Transverse colon (tissue), 4 donors: ENCODE results near the gene SHC3. TPM values are rescaled to one million over a fixed set of nuclear protein-coding genes. Genes with fewer than 3 reads are reported as not detected.

Source experiments
- DNase-seq: peaks from one replicate; pipeline ENCODE4 v3.0.0-alpha.2; 2019
- H3K27ac ChIP-seq, 4 donors: fragments of 200-600 bp; sonication (generic); 2 replicates each; pipeline ENCODE4 v1.5.1; 2016 to 2018; ENCODE audit warnings: inconsistent platforms in 4 of 4
- H3K27me3 ChIP-seq: fragments of 200-600 bp; sonication (generic); 2 replicates; pipeline ENCODE4 v1.5.1; 2017; ENCODE audit warnings: inconsistent platforms
- H3K36me3 ChIP-seq, 4 donors: fragments of 200-600 bp; sonication (generic); 2 replicates each; pipeline ENCODE4 v1.5.1; 2017 to 2019; ENCODE audit warnings: inconsistent platforms in 4 of 4
- H3K4me1 ChIP-seq, 4 donors: fragments of 200-600 bp; sonication (generic); 2 replicates each; pipeline ENCODE4 v1.5.1; 2017 to 2020; ENCODE audit warnings: inconsistent platforms in 4 of 4
- H3K4me3 ChIP-seq, 4 donors: fragments of 200-600 bp; sonication (generic); 1 replicate in 1 of 4; 2 replicates in 3 of 4; pipeline versions ENCODE4 v1.5.1 to v1.6.1; 2017 to 2019; ENCODE audit warnings: inconsistent platforms in 4 of 4
- H3K9me3 ChIP-seq, 2 donors: fragments of 200-600 bp; sonication (generic); 2 replicates each; pipeline ENCODE4 v1.5.1; 2017 to 2019; ENCODE audit warnings: inconsistent platforms in 2 of 2
- EP300 ChIP-seq: sonication (generic); formaldehyde crosslinking; IDR thresholded peaks from one replicate; pipeline ENCODE4 v1.6.1; 2017; ENCODE audit warnings: antibody characterized with exemption, low read depth
- POLR2A ChIP-seq: fragments of 450-650 bp; IDR thresholded peaks from one replicate; pipeline ENCODE4 v1.6.1; 2016; ENCODE audit warnings: antibody characterized with exemption, mild to moderate bottlenecking, moderate library complexity
- POLR2AphosphoS5 ChIP-seq, 3 donors: sonication (generic); formaldehyde crosslinking; IDR thresholded peaks; one replicate each; pipeline ENCODE4 v1.6.1; 2016; ENCODE audit warnings: antibody characterized with exemption in 3 of 3
- WGBS, 2 donors: methylation state at CpG; one replicate each; pipeline ENCODE4 v1.1.5; 2018; ENCODE audit warnings: low coverage in 1 of 2; 5-methylcytosine and 5-hydroxymethylcytosine counted together
- in situ Hi-C, 4 donors: fragments of 200-750 bp; cut with MboI; loops; one replicate each; pipeline versions ENCODE4 v1.15.0 to v1.15.1; 2017; ENCODE audit warnings: low sequenced_read_pairs in 3 of 4, low pct_ligation_motif_present in 1 of 4, low pct_unique_long_range_greater_than_20kb in 1 of 4
- intact Hi-C: fragments of 100-400 bp; cut with DNase I; formaldehyde crosslinking; loops from one replicate; pipeline ENCODE4 v1.15.1; 2023; ENCODE audit warnings: low total_unique reads
- total RNA-seq, 4 donors: library from RNA; depleted of rRNA; stranded (reverse); fragments of >200 nt; gene quantifications; one replicate each; pipeline ENCODE4 v1.1.0, GENCODE V29; 2016
- TF ChIP-seq, protein P1 (sequence below), 5 experiments: fragments of 200-600 bp in 3 of 5; fragments of 450-650 bp in 2 of 5; sonication (generic) in 3 of 5; IDR thresholded peaks; 1 replicate in 2 of 5; 2 replicates in 3 of 5; pipeline ENCODE4 v1.5.1; 2016 to 2017; ENCODE audit warnings: antibody characterized with exemption in 5 of 5, inconsistent platforms in 3 of 5, mild to moderate bottlenecking in 2 of 5, moderate library complexity in 1 of 5

SHC3 gene
- total RNA-seq, 4 donors from 2014 or later: 1.1 to 4.8 (median 2.7) TPM

DNA sequence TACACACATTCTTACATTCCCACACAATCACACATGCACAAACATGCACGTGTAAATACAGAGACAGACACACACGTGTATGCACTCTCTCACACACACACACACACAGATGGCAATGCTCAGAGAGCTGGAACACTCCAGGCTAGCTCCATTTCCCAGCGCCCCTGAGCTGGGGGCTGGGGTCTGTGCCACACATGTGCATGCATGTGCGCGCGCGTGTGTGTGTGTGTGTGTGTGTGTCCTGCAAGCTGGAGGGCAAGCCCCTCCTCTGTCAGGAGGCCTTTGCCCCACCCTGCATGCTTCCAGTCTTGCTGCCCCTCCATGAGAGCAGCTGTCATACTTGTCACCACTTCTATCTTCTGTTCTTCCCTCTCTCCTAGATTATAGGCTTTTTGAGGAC lies 204.0 kb downstream of the SHC3 start:
- H3K27ac ChIP-seq: no peak overlapping the region
- intact Hi-C loops: no loop called here
- H3K9me3 ChIP-seq: no peaks in the 10 kb centered on the region
- H3K4me1 ChIP-seq: no peaks in the 10 kb centered on the region
- H3K27me3 ChIP-seq: no peaks in the 10 kb centered on the region
- in situ Hi-C loops: loop anchor here in 1 of 4 donors (25.0 kb wide), 1 partner anchor 1287 kb away; no protein-coding TSS in a partner anchor
- 87% methylated on average over 7 of the region's 7 CpGs; no CpG with 5 or more reads in 1 of the 2 donors for WGBS, 2 donors
- no peak for TF ChIP-seq EP300
- TF ChIP-seq, protein P1, sequence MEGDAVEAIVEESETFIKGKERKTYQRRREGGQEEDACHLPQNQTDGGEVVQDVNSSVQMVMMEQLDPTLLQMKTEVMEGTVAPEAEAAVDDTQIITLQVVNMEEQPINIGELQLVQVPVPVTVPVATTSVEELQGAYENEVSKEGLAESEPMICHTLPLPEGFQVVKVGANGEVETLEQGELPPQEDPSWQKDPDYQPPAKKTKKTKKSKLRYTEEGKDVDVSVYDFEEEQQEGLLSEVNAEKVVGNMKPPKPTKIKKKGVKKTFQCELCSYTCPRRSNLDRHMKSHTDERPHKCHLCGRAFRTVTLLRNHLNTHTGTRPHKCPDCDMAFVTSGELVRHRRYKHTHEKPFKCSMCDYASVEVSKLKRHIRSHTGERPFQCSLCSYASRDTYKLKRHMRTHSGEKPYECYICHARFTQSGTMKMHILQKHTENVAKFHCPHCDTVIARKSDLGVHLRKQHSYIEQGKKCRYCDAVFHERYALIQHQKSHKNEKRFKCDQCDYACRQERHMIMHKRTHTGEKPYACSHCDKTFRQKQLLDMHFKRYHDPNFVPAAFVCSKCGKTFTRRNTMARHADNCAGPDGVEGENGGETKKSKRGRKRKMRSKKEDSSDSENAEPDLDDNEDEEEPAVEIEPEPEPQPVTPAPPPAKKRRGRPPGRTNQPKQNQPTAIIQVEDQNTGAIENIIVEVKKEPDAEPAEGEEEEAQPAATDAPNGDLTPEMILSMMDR (IDR thresholded peaks at IDR 0.05): no peak
- no peak for TF ChIP-seq POLR2A
- TF ChIP-seq POLR2AphosphoS5 (IDR thresholded peaks at IDR 0.05): no peak
- no peak overlapping the region for H3K4me3 ChIP-seq
- H3K36me3 ChIP-seq: no peaks in the 10 kb centered on the region
- no peak for DNase-seq

DNA sequence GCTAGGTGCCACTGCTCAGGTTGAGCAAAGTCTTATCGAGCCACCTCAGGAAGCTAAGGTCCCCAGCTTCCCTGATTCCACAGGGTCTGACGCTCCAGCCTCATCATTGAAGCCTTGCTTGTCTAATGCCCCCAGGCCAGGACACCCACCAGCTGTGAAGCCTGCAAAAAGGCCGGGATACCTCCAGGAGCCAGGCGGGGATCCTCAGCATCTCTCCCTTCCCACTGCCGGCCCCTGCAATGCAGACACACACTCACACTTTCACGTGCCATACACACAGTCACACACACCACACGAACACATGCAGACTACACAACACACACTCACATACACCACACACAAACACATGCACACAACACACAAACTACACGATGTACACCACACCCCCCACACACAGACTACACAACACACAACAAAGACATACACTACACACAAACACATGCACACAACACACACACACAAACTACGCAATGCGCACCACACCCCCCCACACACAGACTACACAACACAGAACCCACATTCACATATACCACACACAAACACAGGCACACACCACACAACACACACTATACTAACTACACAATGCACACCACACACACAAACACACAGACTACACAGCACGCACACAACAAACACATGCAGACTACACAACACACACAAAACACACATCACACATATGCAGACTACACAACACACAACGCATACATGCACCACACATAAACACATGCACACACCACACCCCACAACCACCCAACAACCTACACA lies 205.2 kb downstream of the SHC3 start:
- Histone ChIP-seq H3K4me1 (no peaks in the 10 kb centered on the region), H3K27ac (no peak overlapping the region), H3K36me3 (no peaks in the 10 kb centered on the region), H3K9me3 (no peaks in the 10 kb centered on the region), H3K4me3 (no peak overlapping the region), H3K27me3 (no peaks in the 10 kb centered on the region)
- in situ Hi-C loops (no loop called here), intact Hi-C loops (no loop called here)
- WGBS, 2 donors: 92 to 96% methylated on average over 5 to 11 of the region's 12 CpGs
- DNase-seq: no peak
- TF ChIP-seq POLR2A (no peak), EP300 (no peak), POLR2AphosphoS5 (IDR thresholded peaks at IDR 0.05) (no peak)
- TF ChIP-seq, protein P1 (IDR thresholded peaks at IDR 0.05): no peak

DNA sequence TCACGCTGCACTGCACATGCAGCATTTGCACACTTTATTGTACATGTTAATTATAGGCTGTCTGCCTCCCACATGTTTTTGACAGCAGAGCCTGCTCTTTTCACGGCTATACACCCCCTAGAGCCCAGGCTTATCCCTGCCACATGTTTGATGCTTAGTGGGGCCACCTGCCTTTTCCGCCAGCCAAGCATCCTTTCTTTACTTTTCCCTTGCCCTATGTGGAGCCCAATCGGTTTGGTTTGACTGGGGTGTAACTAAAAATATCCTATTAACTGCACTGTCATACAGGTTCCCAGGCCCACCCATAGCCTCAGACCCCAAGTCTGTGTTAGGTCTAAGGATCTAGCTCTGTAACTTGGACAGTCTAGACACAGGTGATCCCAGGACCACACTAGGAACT lies 206.2 kb downstream of the SHC3 start:
- intact Hi-C loops (no loop called here), in situ Hi-C loops (no loop called here)
- TF ChIP-seq, protein P1 (IDR thresholded peaks at IDR 0.05): no peak
- TF ChIP-seq POLR2AphosphoS5 (IDR thresholded peaks at IDR 0.05) (no peak), POLR2A (no peak), EP300 (no peak)
- Histone ChIP-seq H3K9me3 (no peaks in the 10 kb centered on the region), H3K27me3 (no peaks in the 10 kb centered on the region), H3K27ac (no peak overlapping the region), H3K4me1 (no peaks in the 10 kb centered on the region), H3K4me3 (no peak overlapping the region), H3K36me3 (no peaks in the 10 kb centered on the region)
- DNase-seq: no peak
- WGBS, 2 donors: 84% methylated on average over 4 of the region's 4 CpGs; no CpG with 5 or more reads in 1 of the 2 donors

DNA sequence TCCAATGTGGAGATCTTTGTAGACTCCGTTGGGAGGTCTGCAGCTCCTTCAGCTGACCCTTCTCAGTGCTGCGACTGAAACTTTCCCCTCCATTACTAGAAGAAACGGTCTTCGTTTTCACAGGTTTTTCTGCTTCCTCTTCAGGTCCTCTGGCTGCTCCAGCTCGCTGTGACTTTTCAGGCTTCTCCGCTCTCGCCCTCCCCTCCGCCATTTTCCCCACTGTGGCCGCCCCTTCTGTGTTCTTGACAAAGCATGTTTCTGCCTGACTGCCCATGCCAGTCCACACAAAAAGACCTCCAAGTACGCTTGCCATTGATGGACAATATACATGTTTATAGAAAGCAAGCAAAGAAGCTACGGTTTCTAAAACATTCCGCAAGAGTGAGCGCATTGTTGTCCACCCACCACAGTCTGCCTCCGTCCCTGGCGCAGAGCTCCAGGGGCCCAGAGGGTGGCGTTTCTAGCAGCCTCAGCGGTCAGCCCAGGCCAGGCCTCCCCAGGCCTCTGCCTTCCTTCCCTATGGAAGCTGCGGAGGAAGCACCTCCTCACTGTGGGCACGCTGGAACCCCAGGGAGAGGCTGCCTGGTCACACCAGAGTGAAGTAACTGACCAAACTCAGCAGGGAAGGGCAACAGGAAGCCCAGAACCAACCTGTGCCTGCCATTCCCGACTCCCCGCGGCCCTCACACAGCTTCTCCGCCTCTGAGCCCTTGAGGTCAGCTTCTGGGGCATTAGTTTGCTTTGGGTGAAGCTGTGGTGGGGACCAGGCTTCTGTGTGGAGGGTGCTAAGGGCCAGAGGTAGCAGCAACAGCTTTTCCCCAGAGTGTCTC lies 207.3 kb downstream of the SHC3 start:
- TF ChIP-seq EP300: no peak
- TF ChIP-seq, protein P1 (IDR thresholded peaks at IDR 0.05): no peak
- no peak for TF ChIP-seq POLR2AphosphoS5 (IDR thresholded peaks at IDR 0.05)
- no peak for TF ChIP-seq POLR2A
- Histone ChIP-seq H3K27ac (no peak overlapping the region), H3K4me1 (no peaks in the 10 kb centered on the region), H3K4me3 (no peak overlapping the region), H3K27me3 (no peaks in the 10 kb centered on the region), H3K9me3 (no peaks in the 10 kb centered on the region), H3K36me3 (no peaks in the 10 kb centered on the region)
- in situ Hi-C loops (no loop called here), intact Hi-C loops (no loop called here)
- 88 to 91% methylated on average over 10 to 23 of the region's 23 CpGs for WGBS, 2 donors
- no peak for DNase-seq
